K562 (cell line): ENCODE measurements around the gene INPPL1. TPM values are rescaled to one million over a fixed set of nuclear protein-coding genes. Genes with fewer than 3 reads are reported as not detected.

Experiments
- ATAC-seq: fragments of 200-7000 bp; cut with Tn5 transposase; 3 replicates; pipeline ENCODE4 v1.9.1; 2020; ENCODE audit warnings: moderate library complexity
- BruUV-seq: library from RNA; stranded (reverse); fragments of 400-500 nt; replicated peaks from 2 replicates; lab custom pipeline; 2021; lab: Mats Ljungman, UMichigan
- CTCF ChIA-PET: fragments of 300-600 bp; formaldehyde crosslinking; extraction: SDS; loops from one replicate; lab custom pipeline; 2021; ENCODE audit warnings: low intra/inter-chr PET ratio; lab: Yijun Ruan, JAX
- POLR2A ChIA-PET: fragments of 300-600, 350-650 bp; sonication (Branson Sonifier 250); formaldehyde crosslinking; extraction: SDS; loops from one replicate; lab custom pipeline; 2021; ENCODE audit warnings: antibody characterized with exemption, inconsistent platforms; lab: Yijun Ruan, JAX
- DNase-seq, 4 experiments: peaks; one replicate each; pipeline versions ENCODE4 v3.0.0 to v3.0.0-alpha.2; 2011 to 2018; ENCODE audit warnings: low spot score in 3 of 4, mixed read lengths in 3 of 4; ENCODE audit errors: extremely low read depth in 1 of 4
- FAIRE-seq: peaks from 2 replicates; lab custom pipeline; 2011; peaks lifted over from hg19 to GRCh38; lab: Jason Lieb, UNC
- H2AFZ ChIP-seq: 2 replicates; pipeline ENCODE4 v1.6.0; 2011; ENCODE audit warnings: low read depth, low read length, control low read depth, inconsistent platforms
- H3K27ac ChIP-seq: fragments of 200-600 bp; 3 replicates; pipeline ENCODE4 v1.8.0; 2011; ENCODE audit warnings: low read depth, mild to moderate bottlenecking, control low read depth, inconsistent platforms, low read length, moderate library complexity, mixed read lengths; ENCODE audit errors: extremely low read depth
- H3K27me3 ChIP-seq, 2 experiments: fragments of 300-600 bp in 1 of 2; 2 replicates in 1 of 2; 3 replicates in 1 of 2; pipeline versions ENCODE4 v1.6.0 to v1.8.0; 2011; ENCODE audit warnings: inconsistent platforms in 2 of 2, low read length in 2 of 2, mild to moderate bottlenecking in 1 of 2, mixed read lengths in 1 of 2, moderate library complexity in 1 of 2; ENCODE audit not compliant: control insufficient read depth in 2 of 2, insufficient read depth in 2 of 2
- H3K36me3 ChIP-seq: fragments of 300-600 bp; 3 replicates; pipeline ENCODE4 v1.8.0; 2011; ENCODE audit warnings: mild to moderate bottlenecking, low read length, inconsistent platforms; ENCODE audit not compliant: control insufficient read depth, insufficient read depth
- H3K4me1 ChIP-seq, 2 experiments: fragments of 200-600 bp in 1 of 2; replicated peaks in 1 of 2; 2 replicates in 1 of 2; 3 replicates in 1 of 2; pipeline versions ENCODE4 v1.5.1 to v1.8.0; 2011; ENCODE audit warnings: inconsistent platforms in 2 of 2, low read length in 2 of 2, mild to moderate bottlenecking in 1 of 2, mixed read lengths in 1 of 2, moderate library complexity in 1 of 2; ENCODE audit not compliant: control insufficient read depth in 2 of 2, insufficient read depth in 2 of 2
- H3K4me2 ChIP-seq: 2 replicates; pipeline ENCODE4 v1.6.1; 2011; ENCODE audit warnings: low read length, control low read depth, inconsistent platforms, mixed read lengths; ENCODE audit not compliant: insufficient read depth
- H3K4me3 ChIP-seq: fragments of 200-600 bp; sonication (generic), shearing (Covaris generic); 2 replicates; pipeline ENCODE4 v1.5.1; 2016; ENCODE audit warnings: control low read depth, inconsistent platforms
- H3K79me2 ChIP-seq: fragments of 200-600 bp; 3 replicates; pipeline ENCODE4 v1.8.0; 2011; ENCODE audit warnings: low read length, inconsistent platforms; ENCODE audit not compliant: control insufficient read depth, insufficient read depth
- H3K9ac ChIP-seq, 2 experiments: 2 replicates each; pipeline versions ENCODE4 v1.6.0 to v1.6.1; 2011; ENCODE audit warnings: low read depth in 2 of 2, low read length in 2 of 2, control low read depth in 1 of 2, inconsistent platforms in 1 of 2, mild to moderate bottlenecking in 1 of 2, mixed read lengths in 1 of 2; ENCODE audit not compliant: insufficient read depth in 1 of 2
- H3K9me1 ChIP-seq: one replicate; pipeline ENCODE4 v1.6.0; 2011; ENCODE audit warnings: inconsistent platforms, mild to moderate bottlenecking, low read length, moderate library complexity; ENCODE audit not compliant: control insufficient read depth, insufficient read depth
- H3K9me3 ChIP-seq: replicated peaks from 2 replicates; pipeline ENCODE4 v1.5.1; 2011; ENCODE audit warnings: low read depth, low read length, inconsistent platforms; ENCODE audit not compliant: control insufficient read depth, insufficient read depth
- H4K20me1 ChIP-seq: replicated peaks from 2 replicates; pipeline ENCODE4 v1.6.1; 2011; ENCODE audit warnings: low read length, inconsistent platforms, mixed read lengths; ENCODE audit not compliant: control insufficient read depth, insufficient read depth
- BCOR ChIP-seq: fragments of 450-650 bp; IDR thresholded peaks from 2 replicates; pipeline ENCODE4 v1.6.1; 2016
- BHLHE40 ChIP-seq: IDR thresholded peaks from 2 replicates; pipeline ENCODE4 v1.6.1; 2011; ENCODE audit warnings: low read length, improper control_type of control experiment
- BMI1 ChIP-seq: fragments of 150-350 bp; IDR thresholded peaks from 2 replicates; pipeline ENCODE4 v1.6.1; 2014; ENCODE audit warnings: low read length
- FOXA1 ChIP-seq: fragments of 450-650 bp; IDR thresholded peaks from 2 replicates; pipeline ENCODE4 v1.6.1; 2016; ENCODE audit warnings: mild to moderate bottlenecking, borderline replicate concordance
- GTF2E2 ChIP-seq: fragments of 200-800 bp; sonication (Bioruptor generic); IDR thresholded peaks from 2 replicates; pipeline ENCODE4 v1.6.1; 2016; ENCODE audit warnings: missing genetic modification characterization, missing compliant biosample characterization
- KAT7 ChIP-seq: sonication (generic); formaldehyde crosslinking; IDR thresholded peaks from 2 replicates; pipeline ENCODE4 v1.8.0; 2022; ENCODE audit warnings: missing genetic modification reagents, mild to moderate bottlenecking, borderline replicate concordance
- POLR3A ChIP-seq: IDR thresholded peaks from 2 replicates; pipeline ENCODE4 v1.6.1; 2011; ENCODE audit warnings: borderline replicate concordance, mild to moderate bottlenecking, moderate library complexity; ENCODE audit not compliant: insufficient read length, insufficient read depth; ENCODE audit errors: extremely low read depth
- ZC3H8 ChIP-seq: fragments of 450-650 bp; IDR thresholded peaks from 2 replicates; pipeline ENCODE4 v1.6.1; 2017
- ZNF24 ChIP-seq: fragments of 450-650 bp; IDR thresholded peaks from 2 replicates; pipeline ENCODE4 v1.6.1; 2016
- WGBS: fragments of 100-300 bp; shearing (Covaris generic); methylation state at CpG from one replicate; pipeline ENCODE4 v1.1.6; 2016; ENCODE audit warnings: low coverage, mixed read lengths; ENCODE audit not compliant: insufficient coverage; ENCODE audit errors: missing lambda C conversion rate; 5-methylcytosine and 5-hydroxymethylcytosine counted together
- in situ Hi-C: fragments of 300-500 bp; cut with MboI; formaldehyde crosslinking; loops from 4 replicates; pipeline ENCODE4 v1.15.0; 2018; ENCODE audit warnings: inconsistent platforms, mixed read lengths
- intact Hi-C: fragments of 100-400 bp; cut with micrococcal nuclease; formaldehyde crosslinking; loops from 2 replicates; pipeline ENCODE4 v1.14.2; 2022
- polyA plus RNA-seq, 8 experiments: library from polyadenylated mRNA; depleted of rRNA in 4 of 8; stranded (reverse) in 5 of 8; unstranded in 3 of 8; fragments of >200 nt; fragmentation: Nextera tagmentation in 2 of 8; fragmentation: Illumina TruSeq in 1 of 8; extraction: Ambion mirVana in 2 of 8; extraction: Trizol in 1 of 8; gene quantifications; 2 replicates each; pipeline versions ENCODE4 v1.2.1 to v1.2.3, GENCODE V29; 2011 to 2014; ENCODE audit warnings: inconsistent platforms in 1 of 8, missing spikeins in 1 of 8
- total RNA-seq, 7 experiments: library from RNA; depleted of rRNA in 6 of 7; stranded (reverse); fragments of >200 nt in 6 of 7; fragmentation: Illumina TruSeq in 2 of 7; extraction: Trizol in 2 of 7; gene quantifications; 2 replicates each; pipeline versions ENCODE4 v1.2.1 to v1.2.3, GENCODE V29; 2011 to 2021; ENCODE audit warnings: low replicate concordance in 1 of 7
- TF ChIP-seq, protein P1 (sequence below): fragments of 450-650 bp; IDR thresholded peaks from 2 replicates; pipeline ENCODE4 v1.6.1; 2018; ENCODE audit not compliant: partially characterized antibody
- TF ChIP-seq, protein P2 (sequence below), 2 experiments: fragments of 450-650 bp; conservative IDR thresholded peaks; 2 replicates each; pipeline ENCODE4 v1.6.1; 2017; ENCODE audit warnings: mild to moderate bottlenecking in 2 of 2, moderate library complexity in 2 of 2

The INPPL1 gene
- total and polyA plus RNA-seq, 9 of the 15 experiments (the other 6 are each of a cell fraction or from before 2014, with no cell fraction given): 0.55 to 137 (median 61.6) TPM

DNA sequence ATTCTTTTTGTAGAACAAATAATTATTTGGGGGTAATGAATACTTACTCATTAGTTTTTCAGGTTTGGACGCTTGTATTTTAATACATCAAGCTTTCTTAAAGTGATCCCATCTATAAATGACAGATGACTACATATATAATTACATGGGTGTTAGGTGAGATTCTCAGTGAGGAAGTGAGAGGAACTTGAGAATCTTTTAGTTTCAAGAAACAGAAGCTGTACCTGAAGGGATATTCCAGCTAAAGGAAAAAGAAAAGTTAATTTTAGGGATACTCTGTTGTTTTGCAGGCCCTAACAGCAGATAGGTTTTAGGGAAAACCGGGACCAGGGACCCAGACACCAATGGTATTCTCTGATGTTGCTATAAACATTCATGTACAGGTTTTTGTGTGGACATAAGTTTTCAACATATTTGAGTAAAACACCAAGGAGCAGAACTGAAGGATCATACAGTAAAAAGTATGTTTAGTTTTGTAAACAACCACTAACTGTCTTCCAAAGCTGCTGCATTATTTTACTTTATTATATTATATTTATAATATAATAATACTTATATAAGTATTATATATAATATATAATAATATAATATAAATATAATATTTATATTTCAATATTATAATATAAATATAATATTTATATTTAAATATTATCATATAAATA is 43.5 kb downstream of the INPPL1 start:
- no peak for TF ChIP-seq BCOR
- TF ChIP-seq FOXA1: no peak
- no peak for TF ChIP-seq BMI1
- TF ChIP-seq ZC3H8: no peak
- no peak for TF ChIP-seq BHLHE40
- TF ChIP-seq, protein P1, sequence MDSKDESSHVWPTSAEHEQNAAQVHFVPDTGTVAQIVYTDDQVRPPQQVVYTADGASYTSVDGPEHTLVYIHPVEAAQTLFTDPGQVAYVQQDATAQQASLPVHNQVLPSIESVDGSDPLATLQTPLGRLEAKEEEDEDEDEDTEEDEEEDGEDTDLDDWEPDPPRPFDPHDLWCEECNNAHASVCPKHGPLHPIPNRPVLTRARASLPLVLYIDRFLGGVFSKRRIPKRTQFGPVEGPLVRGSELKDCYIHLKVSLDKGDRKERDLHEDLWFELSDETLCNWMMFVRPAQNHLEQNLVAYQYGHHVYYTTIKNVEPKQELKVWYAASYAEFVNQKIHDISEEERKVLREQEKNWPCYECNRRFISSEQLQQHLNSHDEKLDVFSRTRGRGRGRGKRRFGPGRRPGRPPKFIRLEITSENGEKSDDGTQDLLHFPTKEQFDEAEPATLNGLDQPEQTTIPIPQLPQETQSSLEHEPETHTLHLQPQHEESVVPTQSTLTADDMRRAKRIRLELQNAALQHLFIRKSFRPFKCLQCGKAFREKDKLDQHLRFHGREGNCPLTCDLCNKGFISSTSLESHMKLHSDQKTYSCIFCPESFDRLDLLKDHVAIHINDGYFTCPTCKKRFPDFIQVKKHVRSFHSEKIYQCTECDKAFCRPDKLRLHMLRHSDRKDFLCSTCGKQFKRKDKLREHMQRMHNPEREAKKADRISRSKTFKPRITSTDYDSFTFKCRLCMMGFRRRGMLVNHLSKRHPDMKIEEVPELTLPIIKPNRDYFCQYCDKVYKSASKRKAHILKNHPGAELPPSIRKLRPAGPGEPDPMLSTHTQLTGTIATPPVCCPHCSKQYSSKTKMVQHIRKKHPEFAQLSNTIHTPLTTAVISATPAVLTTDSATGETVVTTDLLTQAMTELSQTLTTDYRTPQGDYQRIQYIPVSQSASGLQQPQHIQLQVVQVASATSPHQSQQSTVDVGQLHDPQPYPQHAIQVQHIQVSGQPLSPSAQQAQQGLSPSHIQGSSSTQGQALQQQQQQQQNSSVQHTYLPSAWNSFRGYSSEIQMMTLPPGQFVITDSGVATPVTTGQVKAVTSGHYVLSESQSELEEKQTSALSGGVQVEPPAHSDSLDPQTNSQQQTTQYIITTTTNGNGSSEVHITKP: no peak
- no peak for TF ChIP-seq GTF2E2 (tag)
- TF ChIP-seq, protein P2, sequence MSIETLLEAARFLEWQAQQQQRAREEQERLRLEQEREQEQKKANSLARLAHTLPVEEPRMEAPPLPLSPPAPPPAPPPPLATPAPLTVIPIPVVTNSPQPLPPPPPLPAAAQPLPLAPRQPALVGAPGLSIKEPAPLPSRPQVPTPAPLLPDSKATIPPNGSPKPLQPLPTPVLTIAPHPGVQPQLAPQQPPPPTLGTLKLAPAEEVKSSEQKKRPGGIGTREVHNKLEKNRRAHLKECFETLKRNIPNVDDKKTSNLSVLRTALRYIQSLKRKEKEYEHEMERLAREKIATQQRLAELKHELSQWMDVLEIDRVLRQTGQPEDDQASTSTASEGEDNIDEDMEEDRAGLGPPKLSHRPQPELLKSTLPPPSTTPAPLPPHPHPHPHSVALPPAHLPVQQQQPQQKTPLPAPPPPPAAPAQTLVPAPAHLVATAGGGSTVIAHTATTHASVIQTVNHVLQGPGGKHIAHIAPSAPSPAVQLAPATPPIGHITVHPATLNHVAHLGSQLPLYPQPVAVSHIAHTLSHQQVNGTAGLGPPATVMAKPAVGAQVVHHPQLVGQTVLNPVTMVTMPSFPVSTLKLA (conservative IDR thresholded peaks at IDR 0.05): no peak
- no peak for TF ChIP-seq POLR3A
- TF ChIP-seq KAT7 (CRISPR knock-in tag): no peak
- no peak for TF ChIP-seq ZNF24
- TF ChIP-seq, all 486 proteins: peak for 0
- no TSS peak for BruUV-seq
- CTCF ChIA-PET: interaction anchor here (0.5 kb wide), 1 partner anchor 24 kb away, joined by 5 read pairs; no protein-coding TSS in a partner anchor
- POLR2A ChIA-PET: interaction anchor here (1.2 kb wide), 1 partner anchor 9 kb away, joined by 3 read pairs; no protein-coding TSS in a partner anchor
- Histone ChIP-seq H3K27me3 (no peaks in the 10 kb centered on the region; a peak in 2 of 5 replicates), H3K9me3 (no peaks in the 10 kb centered on the region), H3K4me1 (peaks cover 0 to 4% of the 10 kb centered on the region in 2 experiments; a peak in 1 of 5 replicates), H3K79me2 (no peaks in the 10 kb centered on the region), H3K27ac (no peak overlapping the region), H3K4me3 (no peak overlapping the region), H3K4me2 (no peak overlapping the region), H4K20me1 (no peaks in the 10 kb centered on the region), H3K36me3 (no peaks in the 10 kb centered on the region), H3K9ac (no peak overlapping the region), H3K9me1 (no peaks in the 10 kb centered on the region), H2AFZ (no peak overlapping the region)
- WGBS: 6% methylated on average over 2 of the region's 2 CpGs
- in situ Hi-C loops (no loop called here), intact Hi-C loops (no loop called here)
- no peak for ATAC-seq
- no peak for DNase-seq
- no peak for FAIRE-seq
